HG03520 (cell line): ENCODE measurements around the gene DUOXA1.
"Not testable (repeated sequence)": the region's sequence is repeated elsewhere in the genome, so short reads cannot be mapped to it uniquely, and the experiment has no call there.

ENCODE experiments used
- ATAC-seq: cut with Tn5 transposase; IDR thresholded peaks from one replicate; pipeline ENCODE4 v1.9.1; 2021; ENCODE audit warnings: mild to moderate bottlenecking, moderate library complexity; ENCODE audit not compliant: unreplicated experiment

DUOXA1 gene

DNA sequence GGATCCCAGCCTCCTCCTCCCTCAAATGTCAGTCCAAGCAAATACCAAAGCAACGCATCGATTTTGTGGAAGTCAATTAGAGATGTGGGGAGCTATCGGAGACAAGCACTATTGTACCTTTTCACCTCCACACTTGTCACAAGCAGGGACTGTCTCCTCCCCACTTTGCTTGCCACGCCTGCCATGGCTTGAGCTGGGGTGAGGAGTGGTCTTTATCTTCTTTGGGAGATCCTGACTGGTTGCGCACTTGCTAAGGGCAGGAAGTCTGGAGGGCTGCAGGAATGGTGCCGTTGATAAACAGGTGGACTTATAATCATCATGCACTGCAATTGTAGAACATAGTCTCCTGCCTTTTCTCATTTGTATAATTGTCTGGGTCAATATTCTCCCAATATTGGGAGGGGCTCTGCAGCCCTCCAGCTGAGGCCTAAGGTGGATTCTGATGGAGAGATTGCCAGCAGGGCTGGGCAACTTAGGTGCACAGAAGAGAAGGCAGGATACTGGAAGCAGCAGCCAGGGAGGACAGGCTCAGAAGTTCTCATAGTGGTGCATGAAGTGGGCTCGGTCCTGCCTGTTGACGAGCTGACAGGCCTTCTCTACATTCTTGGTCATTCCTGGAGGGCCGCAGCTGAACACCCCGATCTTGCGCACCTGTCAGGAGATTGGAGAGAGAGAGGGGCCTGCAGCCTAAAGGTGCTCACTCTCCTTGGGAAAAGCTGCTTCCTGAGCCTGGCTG lies 35.9 kb downstream of the DUOXA1 start:
- no peak for ATAC-seq

DNA sequence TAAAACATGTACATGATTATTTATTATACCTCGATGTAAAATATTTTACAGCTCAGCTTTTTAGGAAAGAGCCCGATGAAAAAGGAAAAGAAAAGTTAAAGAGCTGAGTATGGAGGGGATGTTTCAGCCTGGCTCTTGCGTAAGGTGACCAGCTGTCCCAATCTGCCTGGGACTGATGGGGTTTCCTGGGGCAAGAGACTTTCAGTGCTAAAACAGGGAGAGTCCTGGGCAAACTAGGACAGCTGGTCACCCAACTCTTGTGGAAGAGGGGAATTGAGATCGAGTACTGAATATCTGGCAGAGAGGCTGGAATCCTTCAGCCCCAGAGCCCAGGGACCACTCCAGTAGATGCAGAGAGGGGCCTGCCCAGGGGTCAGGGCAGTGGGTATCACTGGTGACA lies 36.7 kb downstream of the DUOXA1 start:
- no peak for ATAC-seq

DNA sequence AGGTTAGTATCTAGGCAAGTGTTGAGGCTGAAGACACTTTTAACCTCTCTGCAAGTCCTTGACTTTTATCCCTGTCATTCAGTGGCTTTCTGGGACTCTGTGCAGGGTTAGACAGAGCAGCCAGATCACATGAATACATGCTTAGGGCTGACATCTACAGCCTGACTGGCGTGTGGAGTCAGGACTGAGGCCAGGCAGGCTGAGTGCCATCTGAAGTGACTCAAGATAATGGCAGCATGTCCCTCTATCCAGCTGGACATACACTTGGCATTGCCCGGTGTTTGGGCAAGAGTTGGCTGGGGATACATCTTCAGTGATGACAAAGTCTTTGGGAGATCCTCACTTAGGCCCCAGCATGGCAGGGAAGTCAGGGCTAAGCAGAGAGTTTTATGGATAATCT lies 38.1 kb downstream of the DUOXA1 start:
- no peak for ATAC-seq

- no peak for ATAC-seq
These were observed 38.5 kb downstream of the DUOXA1 start for GRCh38 chr15:45091161-45091560.

GRCh38 chr15:45089712-45090373 lies 39.8 kb downstream of the DUOXA1 start:
- no peak for ATAC-seq

- no peak for ATAC-seq
These were observed 40.6 kb downstream of the DUOXA1 start for GRCh38 chr15:45088801-45089711.

DNA sequence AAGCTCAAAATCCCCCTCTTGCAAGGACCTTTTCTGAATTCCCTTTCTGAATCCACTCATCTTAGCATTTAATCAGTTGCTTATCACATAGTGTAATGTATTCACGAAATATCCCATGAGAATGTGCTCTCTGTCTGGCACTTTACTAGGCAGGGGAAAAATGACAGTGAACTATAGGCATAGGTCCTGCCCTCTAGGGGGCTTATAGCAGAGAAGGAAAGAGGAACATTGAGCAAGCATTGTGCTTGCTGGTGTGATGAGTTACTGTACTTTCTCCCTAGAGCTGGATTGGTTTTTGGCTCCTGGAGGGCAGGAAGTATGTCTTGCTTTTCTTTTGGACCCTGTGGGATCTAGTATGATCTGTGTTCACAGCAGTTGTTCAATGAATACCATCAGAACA lies 42.2 kb downstream of the DUOXA1 start:
- no peak for ATAC-seq

- ATAC-seq: no peak
These were observed 45.5 kb downstream of the DUOXA1 start for GRCh38 chr15:45084163-45084562.

DNA sequence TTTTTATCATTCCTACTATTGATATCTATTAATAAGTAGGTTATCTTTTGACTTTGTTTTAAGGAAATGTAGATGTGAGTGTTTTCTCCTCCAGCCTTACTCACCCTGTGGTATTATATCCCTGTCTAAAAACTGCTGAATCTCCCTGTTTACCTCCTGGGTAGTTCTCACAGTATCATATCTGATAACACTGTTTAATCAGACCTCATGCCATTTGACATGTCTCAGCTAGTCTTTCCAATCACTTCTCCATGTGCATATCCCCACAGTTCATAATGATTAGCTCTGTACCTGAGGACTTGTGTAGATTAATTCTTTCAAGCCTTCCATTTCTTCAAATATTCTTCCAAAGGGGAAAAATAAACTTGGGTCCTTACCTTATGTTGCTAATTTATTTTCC lies 46.5 kb downstream of the DUOXA1 start:
- ATAC-seq: no peak

GRCh38 chr15:45082412-45082811 lies 47.3 kb downstream of the DUOXA1 start:
- not testable (repeated sequence) for ATAC-seq

DNA sequence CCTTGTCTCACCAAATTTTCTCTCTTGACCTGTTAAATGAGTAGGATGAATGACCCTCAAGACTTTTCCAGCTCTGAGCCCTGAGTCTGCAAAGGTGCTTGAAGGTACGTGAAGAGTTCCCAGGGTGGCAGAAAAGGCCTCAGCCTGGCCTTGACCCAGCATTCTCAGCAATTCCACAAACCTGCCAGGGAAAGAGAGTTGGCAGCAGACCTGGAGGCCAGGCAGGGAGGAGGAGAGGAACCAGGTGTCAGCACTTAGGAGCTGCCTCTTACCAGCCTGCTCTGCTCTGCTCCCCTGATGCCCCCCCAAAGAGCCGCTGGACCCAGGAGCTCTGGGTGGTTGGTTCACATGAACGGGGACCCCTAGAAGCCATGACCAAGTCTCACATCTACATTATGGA lies 49.1 kb downstream of the DUOXA1 start:
- ATAC-seq: not testable (repeated sequence)

- ATAC-seq: not testable (repeated sequence)
These were observed 49.9 kb downstream of the DUOXA1 start for GRCh38 chr15:45079628-45080246.

DNA sequence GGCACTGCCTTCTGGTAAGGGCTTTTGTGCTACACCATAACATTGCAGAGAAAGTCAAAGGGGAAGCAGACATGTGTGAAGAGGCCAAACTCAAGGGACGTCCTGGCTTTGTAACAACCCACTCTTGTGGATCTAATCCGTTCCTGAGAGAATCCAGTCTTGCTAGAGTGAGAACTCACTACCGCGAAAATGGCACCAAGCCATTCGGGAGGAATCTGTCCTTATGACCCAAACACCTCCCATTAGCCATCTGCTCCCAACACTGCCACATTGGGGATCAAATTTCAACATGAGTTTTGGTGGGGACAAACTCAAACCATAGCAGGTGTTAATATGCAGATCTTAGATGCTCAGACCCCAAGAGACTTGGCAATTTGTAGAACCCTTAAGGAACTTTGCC lies 50.5 kb downstream of the DUOXA1 start:
- ATAC-seq: not testable (repeated sequence)

DNA sequence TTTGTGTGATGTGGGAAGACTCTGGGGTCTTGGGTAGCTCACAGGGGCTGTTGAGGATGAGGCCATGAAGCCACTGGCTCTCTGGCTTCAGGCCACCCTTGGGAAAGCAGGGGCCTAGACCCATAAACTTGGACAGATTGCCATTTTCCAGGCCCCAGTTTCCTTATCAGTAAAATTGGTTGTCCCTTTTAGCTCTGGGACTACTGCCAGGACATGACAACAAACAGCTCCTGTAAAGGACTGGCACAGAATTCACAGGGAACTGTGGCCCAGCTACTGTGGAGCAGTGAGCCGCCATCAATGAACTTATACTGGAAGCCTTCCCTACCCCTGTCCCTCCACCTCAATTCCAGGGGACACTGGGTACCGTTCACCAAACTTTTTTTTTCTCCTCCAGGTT lies 52.3 kb downstream of the DUOXA1 start:
- not testable (repeated sequence) for ATAC-seq

GRCh38 chr15:45075440-45076320 lies 54.0 kb downstream of the DUOXA1 start:
- ATAC-seq: not testable (repeated sequence)

DNA sequence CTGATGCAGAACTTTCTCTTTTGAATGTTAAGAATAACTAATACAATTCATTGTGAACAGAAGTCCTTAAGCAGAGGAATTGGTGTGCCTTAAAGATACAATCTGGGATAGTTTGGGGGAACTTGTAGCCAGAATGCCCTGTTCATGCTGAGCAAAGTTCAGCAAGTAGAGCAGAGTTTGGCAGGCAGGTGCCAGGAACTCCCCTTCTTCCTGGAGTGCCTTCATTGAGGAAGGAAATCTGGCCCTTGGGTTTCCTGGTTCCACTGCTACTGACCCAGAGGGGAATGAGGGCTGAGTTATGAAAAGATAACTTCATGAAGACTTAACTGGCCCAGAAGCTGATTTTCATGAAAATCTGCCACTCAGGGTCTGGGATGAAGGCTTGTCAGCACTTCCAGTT lies 56.1 kb downstream of the DUOXA1 start:
- not testable (repeated sequence) for ATAC-seq

- ATAC-seq: not testable (repeated sequence)
These were observed 59.7 kb downstream of the DUOXA1 start for GRCh38 chr15:45069942-45070360.
